Measurements from ENCODE around the gene ADAM15.

Gene ADAM15

GRCh38 chr1:155073377-155074242 is 22.5 kb downstream of the ADAM15 start:
- DNase-seq (ENCODE audit: low spot score), result no peak
- Histone ChIP-seq H3K27ac (no peak overlapping the region), H3K4me3 (no peak overlapping the region)
- no peak for TF ChIP-seq CTCF (IDR thresholded peaks at IDR 0.05)

- DNase-seq (ENCODE audit: low spot score), result no peak
- Histone ChIP-seq H3K4me3 (no peak overlapping the region), H3K27ac (no peak overlapping the region)
- TF ChIP-seq CTCF (IDR thresholded peaks at IDR 0.05), result no peak
These were observed 24.4 kb downstream of the ADAM15 start for GRCh38 chr1:155075535-155075934.

- DNase-seq (ENCODE audit: low spot score), result no peak
- Histone ChIP-seq H3K27ac (no peak overlapping the region), H3K4me3 (no peak overlapping the region)
- TF ChIP-seq CTCF (IDR thresholded peaks at IDR 0.05), result no peak
These were observed 25.3 kb downstream of the ADAM15 start for GRCh38 chr1:155076371-155076770.

GRCh38 chr1:155077346-155077745 is 26.2 kb downstream of the ADAM15 start:
- DNase-seq (ENCODE audit: low spot score), result no peak

GRCh38 chr1:155077758-155078445 is 26.8 kb downstream of the ADAM15 start:
- Histone ChIP-seq H3K27ac (no peak overlapping the region), H3K4me3 (no peak overlapping the region)
- TF ChIP-seq CTCF (IDR thresholded peaks at IDR 0.05), result no peak
- no peak for DNase-seq (ENCODE audit: low spot score)

More at GRCh38 chr1:155077346-155077745, 26.2 kb downstream of the ADAM15 start:
- no peak overlapping the region for H3K4me3 ChIP-seq
- no peak for TF ChIP-seq CTCF (IDR thresholded peaks at IDR 0.05)
- H3K27ac ChIP-seq, result no peak overlapping the region

GRCh38 chr1:155078469-155079209 is 27.5 kb downstream of the ADAM15 start, which contains the start of gene EFNA3:
Gene EFNA3, plus strand, starts transcription at chr1:155078837. Its CDS starts 105 bp downstream, at chr1:155078942.
- no peak for DNase-seq (ENCODE audit: low spot score)
- Histone ChIP-seq H3K4me3 (peak within 1 kb of the TSS; percentile 68), H3K27ac (no peak within 1 kb of the TSS)
- TF ChIP-seq CTCF (IDR thresholded peaks at IDR 0.05), result no peak

Measured in coronary artery (tissue), 2 donors.